Measurements from ENCODE around the gene SLC24A3.

The SLC24A3 gene

DNA sequence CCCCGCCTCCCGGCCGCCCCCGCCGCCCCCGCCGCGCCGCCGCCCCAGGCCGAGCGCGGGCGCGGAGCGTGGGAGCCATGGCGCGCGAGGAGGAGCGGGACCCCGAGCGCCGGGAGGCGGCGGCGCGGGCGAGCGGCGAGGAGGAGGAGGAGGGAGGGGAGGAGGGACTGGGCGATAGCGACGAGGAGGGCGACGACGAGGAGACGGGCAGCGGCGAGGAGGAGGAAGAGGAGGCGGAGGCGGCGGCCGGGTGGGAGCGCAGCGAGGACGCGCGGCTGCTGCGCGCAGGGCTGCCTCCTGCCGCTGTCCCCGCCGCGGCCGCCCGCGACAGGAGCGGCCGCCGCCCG, at the start of gene SLC24A3:
SLC24A3 (plus strand) TSS at position 174 of the 347 bp plus-strand sequence.
- in situ Hi-C loops (cut with HindIII; ENCODE audit: low sequenced_read_pairs): no loop called here

DNA sequence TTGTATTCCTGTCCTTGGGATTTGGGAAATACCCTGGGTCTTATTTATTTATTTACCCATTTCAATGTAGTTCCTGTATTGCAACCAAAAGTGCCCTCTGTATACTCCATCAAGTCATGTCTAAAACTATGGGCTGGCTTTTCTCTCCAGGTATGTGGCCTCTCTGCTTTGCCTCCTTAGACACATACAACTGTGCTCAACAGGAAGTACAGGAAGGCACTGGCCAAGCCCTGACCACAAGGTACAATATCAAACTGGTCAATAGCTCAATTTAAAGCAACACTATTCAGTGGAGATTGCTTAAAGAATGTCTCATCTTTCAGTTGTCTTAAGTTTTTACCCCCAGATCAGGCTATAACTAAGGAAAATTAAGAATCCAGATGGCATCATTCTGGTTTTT, 42.3 kb upstream of the SLC24A3 start:
- in situ Hi-C loops (cut with HindIII; ENCODE audit: low sequenced_read_pairs): no loop called here

DNA sequence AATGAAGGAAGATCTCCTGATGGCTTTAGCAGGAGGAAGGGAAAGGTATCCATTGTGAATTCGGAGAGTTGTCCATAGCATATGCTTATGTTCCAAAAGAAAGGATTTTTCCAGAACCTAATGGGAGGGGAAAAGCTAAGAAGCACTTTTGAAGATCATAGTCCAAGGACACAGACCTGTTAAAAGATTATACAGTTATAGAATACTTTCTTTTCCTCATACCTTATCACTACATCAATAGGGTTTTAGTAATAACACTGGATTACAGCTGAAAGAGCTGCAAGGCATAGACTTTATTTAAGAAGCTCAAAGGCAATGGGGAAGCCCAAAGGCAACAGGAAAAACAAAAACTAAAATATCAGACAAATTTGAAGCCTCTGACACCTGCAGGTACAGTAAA, 39.8 kb upstream of the SLC24A3 start:
- in situ Hi-C loops (cut with HindIII; ENCODE audit: low sequenced_read_pairs): no loop called here

DNA sequence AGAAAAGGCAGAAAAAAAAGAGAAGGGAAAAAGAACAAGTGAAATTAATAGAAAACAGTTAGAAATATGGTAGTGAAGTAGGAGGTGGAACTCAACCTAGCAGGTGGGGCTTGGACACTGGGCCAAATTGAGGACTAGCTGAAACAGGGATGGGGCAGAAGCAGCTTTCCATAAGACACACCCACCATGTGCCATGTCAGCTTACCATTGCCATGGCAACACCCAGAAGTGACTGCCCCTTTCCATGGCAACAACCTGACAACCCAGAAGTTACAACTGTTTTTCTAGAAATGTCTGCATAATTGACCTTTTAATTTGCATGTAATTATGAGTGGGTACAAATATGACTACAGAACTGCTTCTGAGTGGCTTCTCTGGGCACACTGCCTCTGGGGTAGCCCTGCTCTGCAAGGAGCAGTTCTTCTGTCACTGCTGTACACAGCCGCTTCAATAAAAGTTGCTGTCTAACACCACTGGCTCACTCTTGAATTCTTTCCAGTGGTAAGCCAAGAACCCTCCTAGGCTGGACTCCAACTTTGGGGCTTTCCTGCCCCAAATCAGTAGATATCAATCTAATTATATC, 35.9 kb upstream of the SLC24A3 start:
- in situ Hi-C loops (cut with HindIII; ENCODE audit: low sequenced_read_pairs): no loop called here

DNA sequence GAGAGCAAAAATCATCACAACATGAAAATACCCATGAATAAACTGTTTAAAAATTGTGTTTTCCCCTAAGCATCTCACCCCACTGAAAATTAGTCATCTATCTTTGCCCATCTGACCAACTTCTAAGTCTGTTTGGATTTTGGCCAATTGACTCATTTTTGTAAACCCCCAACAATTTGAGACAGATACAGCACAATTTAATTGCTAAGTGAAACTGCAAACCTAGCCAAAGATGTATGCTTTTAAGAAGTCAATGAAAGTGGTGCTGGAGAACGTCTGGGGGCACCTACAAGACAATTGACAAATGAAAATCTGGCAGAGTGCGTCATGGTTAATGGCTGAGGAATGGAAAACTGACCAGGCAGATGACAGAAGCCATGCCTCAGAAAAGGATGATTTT, 30.9 kb upstream of the SLC24A3 start:
- in situ Hi-C loops (cut with HindIII; ENCODE audit: low sequenced_read_pairs): no loop called here

DNA sequence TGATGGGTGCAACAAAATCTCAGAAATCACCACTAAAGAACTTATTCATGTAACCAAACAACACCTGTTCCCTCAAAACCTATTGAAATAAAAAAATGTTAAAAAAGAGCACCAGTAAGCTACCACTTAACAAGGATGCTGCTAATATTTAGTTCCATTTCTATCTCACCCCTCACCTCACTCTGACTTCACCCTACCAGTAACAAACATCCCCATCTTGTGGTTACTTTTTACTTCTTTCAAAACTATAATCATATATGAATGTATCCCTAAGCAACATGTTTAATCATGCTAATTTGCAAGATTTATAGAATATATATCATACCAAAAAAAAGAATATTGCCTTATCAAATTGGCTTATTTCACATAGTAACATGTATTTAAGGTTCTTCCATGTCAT, 27.4 kb upstream of the SLC24A3 start:
- in situ Hi-C loops (cut with HindIII; ENCODE audit: low sequenced_read_pairs): no loop called here

DNA sequence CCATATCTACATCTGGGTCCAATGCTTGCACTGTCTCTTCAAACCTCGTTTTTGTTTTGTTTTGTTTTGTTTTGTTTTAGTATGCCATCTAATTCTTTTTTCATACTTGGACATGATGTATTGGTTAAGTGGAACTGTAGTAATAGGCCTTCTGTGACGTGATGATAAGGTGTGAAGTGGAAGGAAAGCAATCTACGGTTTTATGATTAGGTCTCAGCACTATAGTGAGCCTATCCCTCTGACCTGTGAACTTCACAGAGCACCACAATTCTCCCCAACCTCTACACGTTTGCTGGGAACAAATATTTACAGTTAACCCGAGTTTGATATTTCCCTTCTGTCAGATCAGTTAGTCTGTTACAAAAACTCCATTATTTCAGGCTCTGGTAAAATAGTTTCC, 19.1 kb upstream of the SLC24A3 start:
- in situ Hi-C loops (cut with HindIII; ENCODE audit: low sequenced_read_pairs): no loop called here

DNA sequence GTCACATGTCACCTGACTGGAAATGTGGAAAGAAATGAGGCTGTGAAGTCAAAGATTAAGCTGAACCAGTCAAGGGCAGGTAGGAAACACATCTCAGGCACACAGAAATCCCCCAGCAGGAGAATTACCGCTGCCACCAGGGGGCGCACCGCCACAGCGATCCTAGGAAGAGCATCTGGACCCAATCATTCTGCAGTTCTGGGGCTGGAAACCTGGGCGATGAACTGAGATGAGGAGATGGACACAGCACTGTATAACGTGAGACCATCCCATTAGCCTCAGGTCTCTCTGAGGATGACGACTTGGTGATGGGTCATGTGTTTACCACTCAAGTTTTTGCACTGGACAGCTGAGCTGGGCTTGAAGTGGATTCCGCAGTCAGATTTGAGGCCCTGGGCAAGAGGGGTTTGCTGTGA, 6.5 kb upstream of the SLC24A3 start:
- in situ Hi-C loops (cut with HindIII; ENCODE audit: low sequenced_read_pairs): no loop called here

DNA sequence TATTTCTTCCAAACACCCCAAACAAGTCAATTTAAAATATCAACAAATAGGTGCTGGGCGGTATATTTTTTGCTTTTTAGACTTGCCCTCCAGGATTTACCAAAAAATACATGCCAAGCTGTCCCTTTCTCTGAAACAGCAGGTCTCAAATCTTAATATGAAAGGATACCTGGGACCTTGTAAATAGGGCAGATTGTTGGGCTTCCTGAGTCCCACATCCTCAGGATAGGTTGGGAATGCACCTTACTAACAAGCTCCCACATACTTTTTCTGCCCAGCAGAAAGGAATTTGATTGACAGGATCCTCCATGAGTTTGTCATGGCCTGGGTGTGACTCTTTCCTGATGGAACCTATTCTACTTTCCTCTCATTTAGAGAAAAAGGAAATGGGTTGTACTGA, 4.9 kb upstream of the SLC24A3 start:
- in situ Hi-C loops (cut with HindIII; ENCODE audit: low sequenced_read_pairs): no loop called here

DNA sequence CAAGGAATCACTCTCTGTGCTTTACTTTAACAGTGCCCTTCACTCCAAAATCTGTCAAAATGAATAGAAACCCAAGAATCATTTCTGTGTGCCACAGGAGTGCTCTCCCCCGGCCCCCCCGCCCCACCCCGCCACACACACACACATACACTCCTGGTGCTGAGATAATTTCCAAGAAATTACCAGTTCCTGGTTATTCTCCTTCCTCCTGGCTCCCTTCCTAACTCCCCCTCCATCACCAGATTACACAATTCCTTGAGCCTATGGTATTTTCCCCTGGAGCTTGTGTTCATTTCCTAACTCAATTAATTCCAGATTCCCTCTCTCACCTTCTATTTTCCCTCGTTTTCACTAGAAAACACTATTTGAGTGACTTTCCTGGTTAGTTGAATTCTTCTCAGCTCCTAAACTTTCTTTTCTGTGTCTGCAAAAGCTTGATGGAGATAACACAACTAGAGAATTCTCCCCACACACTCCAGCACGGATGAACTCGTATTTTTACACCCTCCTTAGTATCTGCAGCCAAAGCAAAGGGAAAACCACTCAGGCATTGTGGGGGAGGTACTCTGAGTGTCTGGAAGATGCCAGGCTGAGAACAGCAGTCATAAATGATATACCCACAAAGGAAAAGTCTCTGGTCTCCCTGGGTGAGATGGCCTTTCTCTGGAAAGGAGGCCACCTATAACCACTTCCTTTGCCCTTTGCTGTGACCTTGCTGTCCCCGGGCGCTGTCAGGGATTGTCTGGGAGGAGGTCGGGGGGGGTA, 1.9 kb upstream of the SLC24A3 start:
- in situ Hi-C loops (cut with HindIII; ENCODE audit: low sequenced_read_pairs): no loop called here

DNA sequence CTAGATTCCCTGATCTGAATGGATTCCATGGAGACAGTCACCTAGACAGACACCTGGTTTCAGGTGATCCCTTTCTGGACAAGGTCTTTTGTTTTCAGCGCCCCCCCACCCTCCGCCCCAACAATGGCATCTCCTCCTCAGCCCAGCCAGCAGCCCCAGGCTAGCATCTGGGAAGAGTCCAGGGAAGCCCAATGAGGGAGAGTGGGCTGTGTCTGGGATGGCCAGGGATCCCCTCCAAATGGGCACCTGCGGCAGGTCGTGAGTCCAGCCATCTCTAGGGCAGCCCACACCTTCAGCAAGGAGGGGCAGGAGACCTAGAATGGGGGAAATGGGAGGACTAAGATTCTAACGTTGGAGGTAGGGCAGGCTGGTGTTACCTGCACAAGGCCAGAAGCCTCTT, 1.2 kb upstream of the SLC24A3 start:
- in situ Hi-C loops (cut with HindIII; ENCODE audit: low sequenced_read_pairs): no loop called here

DNA sequence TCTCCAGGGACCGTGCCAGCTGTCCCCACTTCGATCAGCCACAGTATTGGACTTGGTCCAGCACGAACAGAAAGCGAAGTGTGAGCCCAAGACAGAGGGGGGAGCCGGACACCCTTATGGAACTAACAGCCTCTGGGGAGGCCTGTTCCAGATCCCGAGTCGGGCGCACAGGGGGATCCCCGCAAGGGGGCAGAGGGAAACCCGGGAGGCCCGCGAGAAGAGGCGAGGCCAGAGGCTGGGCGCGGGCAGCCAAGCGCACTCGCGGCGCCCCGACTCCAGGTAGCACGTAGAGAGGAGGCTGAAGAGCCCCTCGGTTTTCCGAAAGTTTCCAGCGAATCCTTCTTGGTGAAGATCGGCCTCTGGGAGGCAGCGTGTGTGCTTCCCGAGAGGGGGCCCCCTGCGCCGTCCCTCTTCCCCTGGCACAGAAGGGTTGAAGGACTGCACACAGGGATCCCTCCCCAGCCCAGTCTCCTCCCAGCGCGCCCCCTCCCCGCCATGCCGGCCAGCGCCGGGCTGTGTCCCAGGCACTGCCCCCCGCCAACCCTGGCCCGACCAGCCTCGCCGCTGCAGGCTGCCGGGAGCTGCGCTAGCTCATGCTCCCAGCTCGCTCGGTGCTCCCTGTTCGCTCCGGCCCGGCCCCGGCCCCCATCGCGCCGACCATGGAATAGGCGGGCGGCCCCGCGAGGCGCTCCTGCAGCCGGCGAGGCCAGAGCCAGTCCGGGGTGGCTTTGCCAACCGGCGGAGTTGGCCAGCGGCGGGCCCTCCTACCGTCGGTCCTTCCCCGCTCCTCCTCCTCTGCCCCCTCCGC, 577 bp upstream of the SLC24A3 start:
- in situ Hi-C loops (cut with HindIII; ENCODE audit: low sequenced_read_pairs): no loop called here

DNA sequence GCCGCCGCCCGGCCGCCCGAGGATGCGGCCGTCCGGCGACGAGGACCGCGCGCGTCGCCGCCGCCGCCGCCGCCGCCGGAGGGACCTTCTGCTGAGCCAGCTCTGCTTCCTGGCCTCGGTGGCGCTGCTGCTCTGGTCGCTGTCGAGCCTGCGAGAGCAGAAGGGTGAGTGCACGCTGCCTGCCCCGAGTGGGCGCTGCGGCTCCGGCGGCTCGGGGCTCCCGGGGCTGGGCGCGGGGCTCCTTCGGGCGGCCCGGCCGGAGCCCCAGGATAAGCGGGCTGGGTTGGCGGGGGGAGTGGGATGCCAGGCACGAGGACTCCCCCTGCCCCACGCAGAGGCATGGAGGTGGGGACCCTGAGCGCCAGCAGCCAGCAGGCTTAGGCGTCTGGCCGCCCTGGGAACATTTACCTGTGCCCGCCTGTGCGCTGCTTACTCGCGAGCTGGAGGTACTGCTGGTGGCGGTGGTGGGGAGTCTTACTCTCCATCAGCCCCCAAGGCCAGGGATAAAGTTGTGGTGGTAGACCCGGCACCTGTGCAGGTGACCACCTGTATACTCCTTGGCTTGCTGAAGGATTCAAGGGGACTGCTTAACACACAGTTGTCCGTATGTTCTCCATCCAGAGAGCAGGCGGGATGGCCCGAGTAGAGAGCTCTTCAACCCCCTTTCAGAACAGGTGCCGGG, 520 bp downstream of the SLC24A3 start:
- in situ Hi-C loops (cut with HindIII; ENCODE audit: low sequenced_read_pairs): no loop called here

DNA sequence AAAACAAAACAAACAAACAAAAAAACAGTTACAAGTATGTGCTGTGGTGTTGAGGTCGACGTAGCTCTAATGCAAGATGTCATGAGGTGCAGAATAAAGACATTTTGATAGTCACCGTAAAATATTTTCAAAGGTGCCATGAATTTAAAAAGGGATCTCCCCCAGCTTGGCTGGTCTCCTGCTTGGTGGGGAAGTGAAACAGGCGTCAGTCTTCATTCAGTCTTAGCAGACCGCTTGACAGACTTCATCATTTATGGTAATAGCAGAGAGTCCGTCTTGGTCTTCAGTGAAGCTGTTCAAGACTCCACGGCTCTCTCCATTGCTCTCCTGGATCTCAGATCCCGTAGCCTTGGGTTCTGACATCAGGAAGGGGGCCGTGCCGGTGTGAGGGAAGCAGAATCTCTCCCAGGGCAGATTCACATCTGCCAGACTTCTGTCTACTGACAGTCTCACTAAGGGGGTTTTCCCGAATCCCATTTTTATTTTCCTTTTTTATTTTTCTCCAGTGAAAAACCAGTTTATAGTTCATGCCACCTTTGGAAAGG, 1.6 kb downstream of the SLC24A3 start:
- in situ Hi-C loops (cut with HindIII; ENCODE audit: low sequenced_read_pairs): no loop called here

DNA sequence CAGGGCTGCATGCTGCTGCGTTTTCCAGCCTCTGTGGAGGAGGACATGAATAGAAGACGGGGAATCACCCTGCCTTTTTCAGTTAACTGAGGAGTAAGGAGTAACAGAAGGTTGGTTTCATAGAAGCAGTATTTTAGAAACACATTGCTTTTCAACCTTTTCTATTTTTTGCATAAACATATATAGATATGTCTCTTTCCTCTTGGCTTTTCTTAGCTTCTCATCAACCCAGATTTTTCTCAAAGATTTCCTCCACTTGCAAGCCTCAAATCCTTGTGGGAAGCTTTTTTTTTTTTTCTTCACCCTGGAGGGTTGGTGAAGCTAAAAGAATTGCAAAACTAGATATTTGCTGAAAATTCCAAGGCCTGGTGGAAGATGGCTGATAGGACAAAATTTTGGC, 6.0 kb downstream of the SLC24A3 start:
- in situ Hi-C loops (cut with HindIII; ENCODE audit: low sequenced_read_pairs): no loop called here

DNA sequence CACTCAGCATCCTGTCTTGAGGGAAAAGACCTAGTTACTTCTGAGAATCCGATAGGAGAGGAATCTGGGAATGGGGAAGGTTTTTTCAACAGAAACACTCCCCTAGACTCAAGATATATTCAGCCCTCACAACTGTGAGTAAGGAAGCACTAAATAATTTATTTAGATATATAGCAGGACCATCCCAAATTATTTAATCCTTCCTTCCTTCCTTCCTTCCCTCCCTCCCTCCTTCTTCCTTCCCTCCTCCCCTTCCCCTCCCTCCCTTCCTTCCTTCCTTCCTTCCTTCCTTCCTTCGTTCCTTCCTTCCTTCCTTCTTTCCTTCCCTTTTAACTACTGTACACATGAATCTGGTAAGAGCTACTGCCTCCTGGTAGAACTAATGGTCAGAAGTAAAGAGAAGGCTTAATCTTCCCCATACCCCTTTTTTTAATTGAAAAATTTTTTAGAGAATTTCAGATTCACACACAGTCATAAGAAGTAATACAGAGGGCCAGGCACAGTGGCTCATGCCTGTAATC, 10.1 kb downstream of the SLC24A3 start:
- in situ Hi-C loops (cut with HindIII; ENCODE audit: low sequenced_read_pairs): no loop called here

DNA sequence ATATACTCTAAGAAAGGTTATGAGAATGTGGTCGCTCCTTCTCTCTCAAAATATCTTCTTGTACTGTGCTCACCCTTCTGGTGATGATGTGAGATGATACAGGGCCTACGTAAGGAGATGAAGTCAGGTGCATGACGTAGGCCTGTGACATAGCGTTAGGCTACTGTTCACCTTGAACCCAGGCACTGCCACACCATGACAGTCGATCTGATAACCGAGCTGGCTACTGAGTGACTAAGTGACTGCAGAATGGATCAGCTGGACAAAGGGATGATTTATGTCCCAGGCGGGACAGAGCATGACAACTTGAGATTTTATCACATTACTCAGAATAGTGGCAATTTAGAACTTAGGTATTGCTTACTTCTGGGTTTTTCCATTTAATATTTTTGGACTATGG, 11.2 kb downstream of the SLC24A3 start:
- in situ Hi-C loops (cut with HindIII; ENCODE audit: low sequenced_read_pairs): no loop called here

DNA sequence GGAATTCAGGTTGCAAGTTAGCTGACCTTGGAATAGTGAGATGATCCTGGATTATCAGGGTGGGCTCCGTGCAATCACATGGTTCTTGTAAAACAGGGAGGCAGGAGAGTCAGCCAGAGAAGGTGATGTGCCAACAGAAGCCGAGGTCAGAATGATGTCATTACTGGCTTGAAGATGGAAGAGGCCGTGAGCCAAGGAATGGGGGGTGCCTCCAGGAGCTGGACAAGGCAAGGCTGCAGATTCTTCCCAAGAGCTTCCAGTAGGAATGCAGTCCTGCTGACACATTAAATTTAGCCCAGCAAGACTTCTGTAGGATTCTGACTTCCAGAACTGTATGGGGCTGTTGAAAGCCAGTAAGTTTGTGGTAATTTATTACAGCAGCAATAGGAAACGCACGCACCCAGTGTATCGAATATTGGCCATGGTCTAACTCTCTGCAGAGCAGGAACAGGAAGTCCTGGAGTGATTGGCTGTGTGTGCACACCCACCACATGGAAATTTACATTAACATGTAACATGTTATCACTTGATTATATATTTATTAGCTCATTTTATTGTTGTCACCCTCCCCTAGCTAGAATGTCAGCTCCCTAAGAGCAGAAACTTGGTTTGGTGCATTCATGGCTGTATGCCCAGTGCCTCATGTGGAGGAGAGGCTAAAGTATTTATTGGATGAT, 19.1 kb downstream of the SLC24A3 start:
- in situ Hi-C loops (cut with HindIII; ENCODE audit: low sequenced_read_pairs): no loop called here

DNA sequence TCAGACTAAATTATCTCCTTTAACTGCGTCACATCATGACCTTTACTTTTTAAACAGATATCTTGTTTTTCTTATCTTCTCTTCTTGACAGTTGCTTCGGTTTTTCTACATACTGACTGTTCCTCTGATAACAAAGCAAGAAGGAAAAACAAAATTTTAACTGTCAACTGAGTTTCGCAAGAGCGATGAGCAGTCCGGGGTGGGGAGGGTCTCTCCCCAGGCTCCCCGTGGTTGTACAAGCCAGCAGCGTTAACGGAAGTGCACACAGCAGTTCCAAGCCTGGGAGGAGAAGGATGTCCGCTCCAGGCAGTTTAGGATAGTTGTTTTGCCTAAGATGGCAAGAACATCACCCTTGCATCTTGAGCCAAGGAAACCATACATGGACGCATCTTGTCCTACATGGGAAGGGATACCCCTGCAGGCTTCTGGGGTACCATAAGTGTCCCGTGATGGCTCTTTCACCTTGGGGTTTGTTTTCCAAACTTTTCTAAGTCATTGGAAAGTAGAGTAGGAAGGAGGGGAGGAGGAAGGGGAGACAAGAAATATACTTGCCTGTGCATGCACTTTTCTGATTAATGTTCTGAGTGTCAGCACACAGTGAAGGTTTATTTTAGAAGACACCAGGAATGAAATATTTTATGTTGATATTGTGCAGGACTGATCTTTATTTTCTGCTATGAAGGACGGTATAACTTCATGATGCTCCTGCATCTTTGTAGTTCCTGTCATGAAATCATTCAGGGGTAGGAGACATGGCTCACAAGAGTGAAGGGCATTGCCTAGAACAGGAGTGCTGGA, 20.8 kb downstream of the SLC24A3 start:
- in situ Hi-C loops (cut with HindIII; ENCODE audit: low sequenced_read_pairs): no loop called here
